Epidermal melanocyte (primary cell): ENCODE data around the gene PRDM5.

Experiments
- DNase-seq: peaks from one replicate; pipeline ENCODE4 v3.0.0; 2011; ENCODE audit warnings: low spot score; ENCODE audit not compliant: insufficient read length

Gene PRDM5

DNA sequence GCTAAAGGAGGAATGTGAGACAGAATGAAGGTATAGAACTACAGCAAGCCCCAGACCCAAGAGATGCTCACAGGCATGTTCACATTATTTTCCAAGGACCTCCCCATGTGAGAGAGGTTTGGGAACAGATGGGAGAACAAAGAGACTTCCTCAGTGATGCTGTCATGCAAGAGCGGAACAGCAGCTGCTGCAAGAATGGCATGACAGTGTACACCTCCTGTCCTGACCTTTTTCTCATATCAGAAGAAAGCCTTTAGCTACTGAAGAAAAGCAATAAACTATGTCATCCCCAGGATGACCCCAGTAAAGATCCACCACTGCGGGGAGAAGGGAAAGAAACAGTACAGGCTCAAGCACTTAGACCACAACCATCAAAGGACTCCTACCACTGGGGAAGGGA, 7.2 kb downstream of the PRDM5 start:
- no peak for DNase-seq

DNA sequence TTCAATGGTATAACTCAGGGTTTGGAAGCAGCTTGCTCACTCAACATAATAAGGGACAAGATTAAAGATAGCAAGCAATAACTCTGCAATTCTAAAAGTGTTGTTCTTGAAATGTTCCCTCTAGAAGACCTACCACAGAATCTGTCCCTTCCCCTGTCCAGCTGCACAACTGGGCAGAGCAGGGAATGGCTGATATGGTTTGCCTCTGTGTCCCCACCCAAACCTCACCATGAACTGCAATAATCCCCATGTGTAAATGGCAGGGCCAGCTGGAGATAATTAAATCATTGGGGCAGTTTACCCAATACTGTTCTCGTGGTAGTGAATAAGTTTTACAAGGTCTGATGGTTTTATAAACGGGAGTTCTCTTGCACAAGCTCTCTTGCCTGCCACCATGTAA, 19.1 kb downstream of the PRDM5 start:
- no peak for DNase-seq

DNA sequence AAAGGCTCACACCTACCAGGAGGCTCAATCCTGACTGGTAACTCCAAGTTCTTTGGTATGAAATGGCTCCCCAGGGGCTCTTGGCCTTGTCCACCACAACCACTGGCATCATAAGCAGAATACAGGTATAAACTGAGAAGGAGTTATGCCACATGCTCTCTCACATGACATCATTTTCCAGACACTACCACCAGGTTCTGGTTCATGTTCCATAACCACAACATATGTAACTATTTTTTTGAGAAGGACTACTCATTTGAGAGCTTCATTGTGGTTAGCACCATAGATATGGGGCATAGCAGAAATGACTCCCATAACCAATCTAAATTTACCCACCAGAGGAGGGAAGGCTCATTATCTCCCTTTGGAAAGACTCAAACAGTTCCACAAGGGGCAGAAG, 19.6 kb downstream of the PRDM5 start:
- no peak for DNase-seq

DNA sequence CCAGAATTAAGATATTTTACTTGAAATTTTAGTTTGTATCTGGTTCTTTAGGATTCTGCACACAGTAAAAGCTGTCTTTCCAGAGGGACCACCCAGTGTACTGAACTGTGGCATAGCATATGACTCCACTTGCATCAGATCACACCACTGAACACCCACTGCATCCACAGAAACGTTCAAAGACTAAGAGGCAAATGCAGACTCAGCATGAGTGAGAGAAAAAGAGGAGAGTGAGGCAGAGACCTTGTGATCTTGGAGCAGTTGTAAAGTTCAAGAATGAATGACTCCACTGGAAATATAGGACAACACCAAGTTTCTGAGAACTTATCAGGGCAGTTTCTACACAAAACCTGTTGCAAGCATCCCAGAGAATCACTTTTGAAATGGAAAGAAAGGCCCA, 20.8 kb downstream of the PRDM5 start:
- DNase-seq: no peak

DNA sequence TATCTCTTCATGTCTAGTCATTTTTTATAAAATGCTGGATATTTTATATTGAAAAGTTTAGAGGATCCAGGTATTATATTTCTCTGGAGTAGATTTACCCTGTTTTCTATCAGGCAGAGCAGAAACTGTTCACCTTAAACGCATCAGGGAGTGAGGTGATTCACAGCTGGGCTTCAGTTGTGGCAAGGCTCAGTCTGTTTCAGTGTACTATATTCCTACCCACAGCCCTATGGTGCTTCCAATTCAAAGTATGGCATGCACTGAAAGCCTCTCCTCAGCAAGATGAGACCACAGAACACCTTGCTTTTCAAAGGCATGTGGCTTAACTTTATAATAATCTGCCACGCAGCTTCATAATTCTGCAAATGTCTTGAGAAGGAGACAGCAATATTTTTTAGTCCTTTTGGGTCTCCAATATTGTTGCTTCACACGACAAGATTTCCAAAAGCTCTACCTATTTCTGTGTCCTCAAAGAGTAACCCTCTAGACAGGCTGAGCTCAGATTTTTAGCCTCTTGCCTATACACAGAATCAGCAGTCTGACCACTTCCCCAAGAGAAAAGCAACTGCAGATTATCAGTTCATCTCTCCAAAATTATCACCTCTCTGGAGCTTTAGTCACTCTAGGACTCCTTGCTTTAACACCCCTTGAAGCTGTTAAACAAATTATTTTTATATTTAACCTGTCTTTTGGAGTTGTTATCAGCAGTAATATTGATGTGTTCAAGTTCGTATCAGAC, 24.4 kb downstream of the PRDM5 start:
- DNase-seq: no peak

DNA sequence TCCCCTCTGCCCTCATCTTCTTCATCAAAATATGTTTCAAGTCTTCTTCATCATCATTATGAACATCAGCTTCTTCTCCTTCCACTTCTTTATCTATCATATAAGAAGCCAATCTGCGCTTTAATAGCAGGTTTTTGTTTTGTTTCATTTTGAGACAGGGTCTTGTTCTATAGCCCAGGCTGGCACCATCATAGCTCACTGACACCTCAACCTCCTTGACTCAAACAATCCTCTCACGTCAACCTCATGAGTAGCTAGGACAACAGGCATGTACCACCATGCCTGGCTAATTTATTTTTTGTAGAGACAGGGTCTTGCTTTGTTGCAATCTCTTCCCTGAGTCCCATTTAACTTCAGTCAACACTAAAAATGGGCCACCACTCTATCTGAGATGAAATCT, 27.0 kb downstream of the PRDM5 start:
- DNase-seq: no peak

DNA sequence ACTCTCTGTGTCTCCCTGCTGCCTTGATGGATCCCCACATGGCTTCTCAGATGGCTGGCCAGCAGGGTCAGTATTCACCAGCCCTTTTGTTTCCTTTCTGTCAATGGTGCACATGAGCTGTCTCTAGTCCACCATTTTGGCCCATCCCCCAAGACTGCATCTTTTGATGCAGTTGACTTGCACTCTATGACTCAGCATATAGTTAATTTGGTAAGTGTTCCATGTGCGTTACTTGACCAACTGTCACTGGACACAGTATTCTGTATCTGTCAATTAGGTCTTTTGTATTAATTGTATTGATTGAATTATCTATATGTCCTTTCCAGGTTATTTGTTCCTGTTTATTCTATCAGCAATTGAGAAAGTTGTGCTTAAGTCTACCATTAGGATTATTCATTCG, 29.2 kb downstream of the PRDM5 start:
- no peak for DNase-seq

DNA sequence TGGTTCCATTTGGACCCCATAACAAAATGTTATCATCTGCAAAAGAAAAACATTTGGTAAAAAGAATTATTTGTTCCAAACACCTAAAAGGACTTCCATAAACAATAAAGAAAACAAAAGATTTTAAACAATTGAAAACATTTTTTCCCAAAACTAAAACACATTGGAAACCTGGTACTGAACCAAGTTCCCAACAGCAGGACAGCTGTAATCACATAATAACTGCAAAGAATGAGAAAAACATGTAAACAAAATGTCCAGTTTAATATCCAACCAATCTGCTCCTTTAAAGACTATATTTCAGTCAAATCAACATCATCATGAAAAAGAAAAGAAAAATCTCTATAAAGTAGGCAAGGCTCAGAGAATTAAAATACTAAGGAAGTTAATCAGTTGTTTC, 36.3 kb downstream of the PRDM5 start:
- DNase-seq: no peak

DNA sequence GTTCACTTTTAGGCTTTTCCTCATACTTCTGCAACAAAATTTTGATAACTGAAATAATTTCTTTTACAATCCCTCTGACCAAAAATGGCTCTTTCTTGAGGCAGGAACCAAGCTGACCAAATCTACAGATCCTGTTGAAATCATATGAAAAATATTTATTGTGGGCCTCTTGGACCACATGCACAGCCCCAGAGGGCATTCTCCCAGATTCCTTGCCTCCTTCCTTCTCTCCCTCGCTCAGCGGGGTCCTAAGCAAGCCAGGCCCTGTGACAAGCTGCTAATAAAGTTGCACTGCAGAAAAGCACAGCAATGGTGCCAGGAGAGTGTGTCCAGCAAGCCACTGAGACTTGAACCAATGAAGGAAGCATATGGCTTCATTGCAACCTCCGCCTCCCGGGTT, 40.7 kb downstream of the PRDM5 start:
- DNase-seq: no peak

DNA sequence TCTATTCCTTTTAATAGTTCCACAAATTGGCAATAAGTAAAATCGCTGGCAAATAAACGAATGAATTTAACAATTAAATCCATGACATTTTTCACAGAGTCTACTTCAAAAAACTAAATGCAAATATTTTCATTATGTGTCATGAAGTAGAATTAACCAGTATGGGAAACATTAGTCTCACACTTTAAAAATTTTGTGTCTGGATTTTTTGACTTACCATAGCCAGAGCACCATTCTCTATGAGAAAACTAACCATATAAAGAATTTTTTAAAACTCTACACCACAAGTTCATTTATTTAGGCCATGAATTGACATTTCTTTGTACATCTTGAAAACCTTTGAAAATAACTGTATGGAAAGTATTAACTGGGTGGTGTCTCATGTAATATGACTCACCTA, 41.2 kb downstream of the PRDM5 start:
- no peak for DNase-seq

DNA sequence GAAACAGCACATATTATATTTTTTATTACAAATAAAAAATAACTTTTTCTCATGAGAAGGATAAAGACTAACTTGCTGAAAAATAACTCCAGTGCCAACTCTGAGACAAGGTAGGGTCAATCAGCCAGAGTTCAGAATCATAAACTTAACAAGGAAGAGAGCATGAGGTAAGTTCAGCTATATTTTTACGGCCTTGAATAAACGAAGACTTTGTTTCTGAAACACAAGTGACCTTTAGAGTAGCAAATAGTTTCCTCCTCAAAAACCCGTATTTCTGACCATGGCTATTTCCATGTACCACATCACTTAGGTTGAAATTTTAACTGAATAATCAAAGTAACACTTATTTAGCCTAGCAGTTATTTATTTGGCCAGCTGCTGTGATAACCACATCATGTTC, 45.5 kb downstream of the PRDM5 start:
- DNase-seq: no peak

DNA sequence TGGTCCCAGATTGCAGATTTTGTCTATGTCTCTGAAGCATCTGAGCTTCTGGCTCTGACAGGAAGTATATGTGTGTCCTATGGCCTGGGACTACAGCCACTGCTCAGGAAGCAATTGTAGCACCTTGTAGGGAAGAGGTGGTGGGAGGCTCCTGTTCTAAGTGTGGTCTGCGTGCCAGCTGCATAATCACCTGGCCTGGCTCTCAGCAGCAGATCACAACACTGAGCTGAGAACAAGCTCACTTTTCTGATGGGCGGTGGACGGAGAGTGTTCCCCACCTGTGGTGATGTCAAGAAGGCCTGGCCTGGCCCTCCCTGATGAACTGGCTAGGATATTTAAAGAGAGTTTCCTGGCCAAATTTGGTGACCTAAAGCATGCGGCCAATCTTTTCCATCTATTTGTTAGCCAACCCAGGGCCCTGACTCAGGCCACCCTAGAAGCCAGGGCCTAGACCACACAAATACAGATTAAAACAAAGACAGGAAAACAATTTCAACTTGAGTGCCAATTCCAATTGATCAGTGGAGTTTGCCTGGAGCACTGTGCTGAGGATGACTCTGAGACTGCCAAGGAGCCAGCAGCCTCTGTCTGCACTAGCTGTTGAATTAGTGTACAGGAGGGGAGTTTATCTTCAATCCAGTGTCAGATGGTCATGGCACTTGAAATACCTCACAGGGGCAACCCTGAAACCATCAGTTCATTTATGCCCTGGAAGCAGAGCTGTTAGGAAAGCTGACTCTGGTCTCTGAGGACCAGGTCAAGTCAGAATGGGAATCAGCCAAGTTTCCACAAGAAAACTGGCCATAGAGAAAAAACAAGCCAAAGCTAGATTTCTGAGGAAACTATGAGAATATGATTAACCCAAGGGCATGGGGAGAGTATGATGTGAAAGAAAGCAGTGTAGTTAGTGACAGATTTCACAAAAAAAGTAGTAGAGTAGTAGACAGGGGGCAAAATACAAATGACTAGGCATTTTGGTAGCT, 47.4 kb downstream of the PRDM5 start:
- no peak for DNase-seq

DNA sequence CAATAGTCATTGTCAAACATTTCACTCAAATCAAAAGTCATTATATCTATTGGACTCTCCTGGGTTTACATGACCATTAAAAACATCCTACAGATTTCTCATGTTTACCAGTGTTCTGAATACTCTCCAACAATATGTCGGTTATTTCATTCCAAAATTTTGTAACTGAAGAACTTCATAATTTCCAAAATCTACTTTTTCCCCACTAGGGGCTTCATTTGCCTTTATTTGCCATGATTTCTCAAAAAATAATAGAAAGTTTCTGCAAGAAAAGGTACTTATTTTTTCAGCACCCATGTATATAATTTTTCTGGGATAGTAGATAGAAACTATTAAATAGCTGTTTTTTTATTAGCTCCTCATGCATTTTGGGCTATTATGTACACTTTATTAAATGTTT, 49.0 kb downstream of the PRDM5 start:
- DNase-seq: no peak

DNA sequence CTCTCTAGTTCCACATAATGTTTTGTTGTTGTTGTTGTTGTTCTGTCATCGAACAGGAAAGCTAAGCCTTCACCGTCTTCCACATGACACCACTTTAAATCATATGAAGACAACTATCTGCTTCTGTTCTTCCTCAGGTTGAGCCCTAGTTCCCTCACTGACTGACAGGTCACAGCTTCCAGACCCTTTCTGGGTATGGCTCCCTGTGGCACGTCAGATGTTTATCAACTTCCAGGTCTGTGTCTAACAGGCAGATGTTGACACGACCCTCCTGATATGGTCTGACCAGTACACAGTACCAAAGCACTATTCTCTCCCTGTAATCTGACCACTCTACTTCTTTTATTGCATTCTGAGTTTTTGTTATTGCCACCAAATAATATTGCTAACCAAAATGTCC, 51.4 kb downstream of the PRDM5 start:
- DNase-seq: no peak

DNA sequence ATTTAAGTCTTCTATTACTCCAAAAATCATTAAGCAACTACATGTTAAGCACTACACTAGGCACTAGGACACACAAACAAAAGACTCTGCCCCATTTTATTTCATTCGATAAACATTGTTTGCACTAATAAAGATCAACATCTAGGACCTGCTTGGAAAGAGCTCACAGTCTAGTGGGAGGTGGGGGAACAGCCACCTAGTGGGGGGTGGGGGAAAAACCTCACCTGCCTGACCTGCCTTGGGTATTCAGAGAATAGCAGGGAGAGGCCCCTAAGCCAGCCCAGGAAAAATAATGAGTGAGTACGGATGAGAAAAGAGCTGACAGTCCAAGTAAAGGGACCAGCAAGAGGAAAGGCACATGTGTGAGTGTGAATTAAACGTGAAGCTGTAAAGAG, 52.2 kb downstream of the PRDM5 start:
- no peak for DNase-seq

DNA sequence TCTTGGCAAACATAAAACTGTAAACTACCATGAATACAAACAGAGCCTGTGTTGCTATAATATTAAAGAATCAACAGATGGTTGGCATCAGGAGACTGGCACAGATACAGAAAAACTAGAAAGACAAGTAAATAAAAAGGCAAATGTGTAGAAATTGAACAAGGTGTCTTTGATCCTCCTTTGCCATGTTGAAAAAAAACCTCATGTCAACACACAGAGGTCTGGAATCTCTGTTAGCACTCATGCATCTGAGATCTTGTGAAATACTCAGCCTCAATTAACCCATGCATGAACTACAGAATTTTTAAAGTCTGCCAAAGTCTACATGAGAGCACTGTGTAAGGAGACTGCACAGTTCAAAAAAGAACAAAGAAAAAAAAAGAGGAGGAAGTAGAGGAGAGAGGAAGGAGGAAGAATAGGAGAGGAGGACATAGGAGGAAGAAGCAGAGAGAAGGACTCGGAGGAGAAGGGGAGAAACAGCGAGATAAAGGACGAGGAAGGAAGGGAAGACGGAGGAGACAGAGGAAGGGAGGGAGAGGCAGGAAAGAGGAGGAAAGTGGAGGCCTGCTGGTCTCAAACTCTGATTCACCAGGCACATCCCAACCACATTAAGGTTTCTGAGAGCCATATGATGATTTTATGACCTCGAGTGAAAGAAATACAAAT, 52.8 kb downstream of the PRDM5 start:
- no peak for DNase-seq

DNA sequence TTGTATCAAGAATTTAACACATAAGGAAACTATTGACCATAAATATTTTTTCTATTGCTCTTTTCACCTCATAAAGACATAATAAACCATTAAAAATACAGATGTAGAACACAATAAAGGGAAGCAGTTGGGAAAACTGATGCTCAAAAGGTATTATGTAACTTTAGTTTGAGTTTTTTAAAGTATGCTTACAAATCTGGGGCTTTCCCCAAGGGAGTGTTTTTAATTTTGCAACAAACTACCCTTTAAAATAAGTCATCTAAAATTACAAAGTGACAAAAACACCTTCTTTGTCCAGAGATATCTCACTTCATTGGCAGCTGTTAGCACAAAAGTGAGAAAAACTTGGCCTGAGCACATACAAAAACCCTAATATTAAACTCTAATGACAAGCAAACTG, 55.0 kb downstream of the PRDM5 start:
- no peak for DNase-seq

DNA sequence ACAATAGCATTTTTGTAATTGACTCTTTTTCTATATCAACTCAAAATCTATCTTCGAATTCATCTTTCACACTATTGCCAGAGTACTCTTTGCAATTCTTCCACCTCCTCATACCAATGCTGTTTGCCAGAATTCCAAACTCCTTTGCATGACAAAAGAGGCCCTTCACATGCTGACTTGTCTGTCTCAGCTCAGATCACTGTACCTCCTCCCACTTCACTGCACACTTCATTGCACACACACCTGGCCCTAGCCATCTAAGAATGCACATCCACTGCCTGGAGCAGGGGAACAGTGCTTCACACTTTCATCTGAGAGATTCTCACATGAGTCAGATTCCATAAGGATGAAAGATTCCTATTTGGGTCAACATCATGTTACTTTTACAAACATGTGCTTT, 56.5 kb downstream of the PRDM5 start:
- no peak for DNase-seq

DNA sequence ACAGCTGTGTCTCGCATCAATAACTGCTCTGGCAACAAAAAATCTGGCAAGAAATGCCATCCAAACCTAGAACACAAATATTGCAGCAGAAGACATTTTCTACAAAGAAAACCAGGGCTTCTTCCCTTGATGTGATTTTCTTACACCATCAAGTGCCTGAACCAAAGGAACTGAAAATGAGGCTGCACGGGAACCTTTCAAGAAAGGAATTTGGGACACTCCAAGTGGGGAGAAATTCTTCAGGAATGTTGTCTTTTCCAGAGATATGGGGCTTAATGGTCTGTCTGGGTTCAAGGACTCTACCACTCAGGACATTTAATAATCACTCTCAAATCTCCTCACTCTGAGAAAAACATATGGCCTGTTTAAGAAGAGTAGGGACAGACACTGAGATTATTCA, 57.6 kb downstream of the PRDM5 start:
- no peak for DNase-seq

DNA sequence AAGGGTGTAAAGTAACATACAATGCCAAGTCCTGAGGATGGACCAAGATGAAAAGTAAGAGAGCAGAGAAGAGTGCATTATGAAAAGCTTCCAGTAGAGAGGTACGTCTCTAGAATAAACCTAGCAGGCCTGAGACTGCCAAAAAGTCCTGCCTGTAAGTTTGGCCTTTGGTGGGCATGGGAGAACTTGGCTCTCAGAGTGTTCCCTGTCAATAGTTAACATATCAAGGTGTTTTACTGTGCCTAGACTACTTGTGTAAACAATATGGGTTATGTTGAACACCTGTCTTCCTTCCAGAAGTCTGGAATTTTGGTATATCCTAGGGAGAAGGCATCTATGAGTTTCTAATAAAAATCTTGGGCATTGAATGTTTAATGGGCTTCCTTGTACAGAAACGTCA, 60.1 kb downstream of the PRDM5 start:
- no peak for DNase-seq

DNA sequence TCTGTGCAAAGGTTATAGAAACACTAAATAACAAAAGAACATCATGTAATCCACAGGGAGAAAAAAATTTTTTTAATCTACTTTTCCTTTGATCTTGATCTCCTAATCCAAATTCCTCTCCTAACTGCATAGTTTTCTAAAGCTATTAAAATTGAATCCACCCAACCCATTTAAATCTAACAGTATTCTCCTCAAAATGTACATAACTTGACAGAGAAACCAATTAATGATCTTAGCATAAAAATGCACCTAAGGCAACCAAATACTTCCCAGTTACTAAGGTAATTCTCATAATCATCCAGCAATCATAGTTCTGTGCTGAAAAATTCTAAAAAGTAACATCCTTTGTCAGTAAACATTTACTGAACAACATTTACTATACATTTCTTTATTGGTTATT, 60.7 kb downstream of the PRDM5 start:
- DNase-seq: no peak

DNA sequence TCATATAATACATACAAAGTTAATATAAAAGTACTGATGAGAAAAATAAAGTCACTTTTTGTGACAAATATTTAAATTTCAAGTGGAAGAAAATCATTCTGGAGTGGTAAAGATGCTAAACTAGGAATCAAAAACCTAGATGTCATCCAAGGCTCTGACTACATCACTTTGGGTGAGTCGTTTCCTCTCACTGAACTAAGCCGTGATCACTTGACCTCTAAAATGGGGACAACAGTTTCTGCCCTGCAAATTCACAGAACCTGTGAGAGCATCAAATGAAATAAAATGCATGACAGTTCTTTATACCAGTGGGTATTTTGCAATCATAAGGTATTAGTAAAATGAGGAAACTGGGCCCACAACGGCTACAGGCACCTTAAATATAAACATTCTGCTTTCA, 63.8 kb downstream of the PRDM5 start:
- DNase-seq: no peak
